PC-3 (cell line): Measurements from ENCODE around the gene PPP2CA.

Experiments
- CTCF ChIP-seq: fragments of 300-600 bp; sonication (generic); conservative IDR thresholded peaks from 2 replicates; pipeline ENCODE4 v1.5.1; 2017; ENCODE audit warnings: antibody characterized with exemption, low read depth, mild to moderate bottlenecking, low read length
- EZH2 ChIP-seq: fragments of 300-600 bp; sonication (generic); IDR thresholded peaks from one replicate; pipeline ENCODE4 v1.6.1; 2017; ENCODE audit warnings: antibody characterized with exemption, mild to moderate bottlenecking, low read length; ENCODE audit not compliant: unreplicated experiment
- EZH2phosphoT487 ChIP-seq: fragments of 300-600 bp; sonication (generic); IDR thresholded peaks from 2 replicates; pipeline ENCODE4 v1.6.1; 2018; ENCODE audit warnings: mild to moderate bottlenecking, antibody characterized with exemption, low read length, borderline replicate concordance

DNA sequence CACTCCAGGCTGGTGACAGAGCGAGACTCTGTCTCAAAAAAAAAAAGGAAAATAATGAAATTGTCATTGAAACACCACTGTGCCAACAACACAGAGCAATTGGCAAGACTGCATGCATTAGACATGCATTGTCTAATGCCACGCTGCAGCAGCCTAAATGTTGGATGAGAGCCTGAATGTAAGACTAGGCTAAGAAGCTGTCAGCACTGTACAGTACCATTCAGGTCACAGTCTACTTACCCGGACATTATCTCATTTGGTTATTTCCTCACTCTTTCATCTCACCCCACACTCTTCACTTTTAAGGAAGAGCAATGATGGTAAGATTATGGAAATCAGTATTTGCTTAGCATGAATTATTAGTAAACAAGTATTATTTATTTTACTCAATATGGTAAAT, 31.3 kb upstream of the PPP2CA start:
- no peak for TF ChIP-seq CTCF
- TF ChIP-seq EZH2, result no peak
- no peak for TF ChIP-seq EZH2phosphoT487
